GM18505 (cell line): ENCODE data around the gene CPSF3.
"Not testable (repeated sequence)": the region's sequence is repeated elsewhere in the genome, so short reads cannot be mapped to it uniquely, and the experiment has no call there.

Source experiments
- ATAC-seq: cut with Tn5 transposase; IDR thresholded peaks from one replicate; pipeline ENCODE4 v1.9.1; 2021; ENCODE audit not compliant: unreplicated experiment
- POLR2A ChIP-seq: IDR thresholded peaks from 4 replicates; pipeline ENCODE4 v1.6.1; 2011; ENCODE audit warnings: borderline replicate concordance; ENCODE audit not compliant: insufficient read depth, insufficient read length; ENCODE audit errors: extremely low read depth

The CPSF3 gene

GRCh38 chr2:9474361-9475057, 51.1 kb downstream of the CPSF3 start, which contains the start of gene IAH1:
TSS of gene IAH1 (plus strand) at chr2:9474551. CDS start at chr2:9474567, 16 bp downstream.
- TF ChIP-seq POLR2A: peak; percentile 87

DNA sequence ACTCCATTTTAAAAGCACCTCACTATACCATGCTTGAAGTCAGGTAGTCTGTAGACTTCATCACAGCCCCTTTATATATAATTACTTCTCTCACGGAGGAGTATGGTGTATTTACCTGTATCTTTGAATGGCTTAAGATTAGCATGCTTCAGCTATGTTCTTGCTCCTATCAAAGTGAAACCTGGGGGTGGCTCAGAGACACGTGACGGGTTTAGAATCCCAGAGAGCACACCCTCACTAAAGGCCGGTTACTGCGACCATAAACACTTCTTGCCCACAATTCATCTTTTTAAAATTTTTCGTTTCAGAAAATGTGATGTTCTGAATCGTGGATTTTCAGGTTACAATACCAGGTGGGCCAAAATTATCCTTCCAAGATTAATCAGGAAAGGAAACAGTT, 54.5 kb downstream of the CPSF3 start:
- no peak for ATAC-seq
- no peak for TF ChIP-seq POLR2A

More at GRCh38 chr2:9474361-9475057, 51.1 kb downstream of the CPSF3 start, which contains the start of gene IAH1:
- peak; percentile 69 for ATAC-seq

DNA sequence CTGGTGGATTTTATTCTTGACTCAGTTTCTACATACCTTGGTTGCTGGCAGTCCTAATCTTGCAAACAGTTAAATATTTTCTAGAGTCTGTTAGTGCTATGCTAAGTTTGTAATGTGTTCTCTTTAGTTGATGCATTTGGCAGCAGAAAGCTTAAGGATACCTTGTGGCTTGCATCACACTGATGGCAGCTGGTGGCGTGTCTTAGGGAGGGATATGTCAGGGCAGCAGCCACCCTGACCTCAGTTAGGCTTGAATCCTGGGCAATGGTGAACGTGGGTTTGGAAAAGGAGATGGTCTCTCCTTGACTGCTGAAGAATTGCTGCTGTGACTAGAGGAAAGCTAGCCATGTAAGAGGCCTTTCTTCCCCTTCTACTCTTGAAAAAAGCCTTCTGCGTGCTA, 55.1 kb downstream of the CPSF3 start:
- no peak for TF ChIP-seq POLR2A
- no peak for ATAC-seq

GRCh38 chr2:9480157-9480556, 56.7 kb downstream of the CPSF3 start:
- TF ChIP-seq POLR2A: no peak
- ATAC-seq: no peak

GRCh38 chr2:9483107-9483506, 59.7 kb downstream of the CPSF3 start:
- no peak for TF ChIP-seq POLR2A
- ATAC-seq: no peak

GRCh38 chr2:9484533-9484932, 61.1 kb downstream of the CPSF3 start:
- no peak for TF ChIP-seq POLR2A
- no peak for ATAC-seq

DNA sequence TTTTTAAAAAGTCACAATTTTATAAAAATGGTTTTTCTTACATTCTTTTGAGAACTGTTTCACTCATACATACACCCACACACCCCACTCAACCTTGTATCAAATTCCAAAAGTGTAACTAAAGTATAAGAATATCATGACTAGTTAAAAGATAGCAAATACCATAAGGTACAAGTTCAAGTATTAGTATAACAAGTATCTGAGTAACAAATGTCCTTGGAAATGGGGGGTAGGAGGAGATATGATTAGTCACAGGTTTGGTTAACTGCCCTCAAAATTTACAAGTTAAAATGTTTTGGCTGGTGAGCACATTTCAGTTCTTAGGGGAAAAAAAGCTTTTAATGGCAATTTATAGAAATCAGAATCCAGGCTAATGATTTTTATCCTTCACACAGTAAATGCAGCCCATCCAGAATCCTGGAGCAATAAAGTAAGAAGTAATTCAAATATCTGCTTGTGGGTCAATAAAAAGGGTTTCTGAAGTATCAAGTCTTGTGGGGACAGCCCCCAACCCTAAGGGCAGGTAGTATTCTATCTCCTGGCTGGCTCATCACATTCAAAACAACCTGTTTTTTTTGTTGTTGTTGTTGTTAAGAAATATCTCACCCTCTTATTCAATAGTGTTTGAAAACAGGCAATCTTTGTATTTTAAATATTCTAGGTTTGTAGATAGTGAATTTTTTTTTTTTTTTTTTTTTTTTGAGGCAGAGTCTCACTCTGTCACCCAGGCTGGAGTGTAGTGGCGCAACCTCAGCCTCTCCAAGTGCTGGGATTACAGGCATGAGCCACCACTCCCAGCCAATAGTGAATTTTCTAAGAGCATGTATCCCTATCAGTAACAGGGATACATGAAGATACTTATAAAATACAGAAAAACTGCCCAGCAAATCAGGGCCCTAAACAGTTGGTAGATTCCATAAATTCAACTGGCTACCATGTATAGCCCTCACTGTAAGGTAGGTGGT, 65.4 kb downstream of the CPSF3 start:
- no peak for TF ChIP-seq POLR2A
- ATAC-seq: no peak

DNA sequence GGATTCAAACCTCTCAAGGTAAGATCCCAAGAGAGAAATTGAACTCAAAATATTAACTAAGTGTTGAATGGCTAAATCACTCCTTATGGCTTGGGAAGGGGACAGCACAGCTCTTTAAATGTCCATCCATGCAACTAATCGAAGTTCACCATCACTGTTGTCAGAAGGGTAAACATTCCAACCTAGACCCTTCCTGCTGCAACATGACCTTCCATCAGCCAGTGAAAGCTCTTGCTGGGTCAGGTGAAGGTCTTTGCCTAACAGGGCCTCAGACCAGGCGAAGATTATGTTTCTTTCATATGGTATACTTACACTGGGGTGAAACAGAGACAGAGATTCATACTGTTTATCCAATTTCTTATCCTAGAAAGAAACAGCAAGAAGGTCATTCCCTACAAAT, 67.3 kb downstream of the CPSF3 start:
- no peak for ATAC-seq
- TF ChIP-seq POLR2A: no peak

GRCh38 chr2:9492927-9493326, 69.5 kb downstream of the CPSF3 start:
- no peak for ATAC-seq
- TF ChIP-seq POLR2A: no peak

GRCh38 chr2:9493478-9493877, 70.0 kb downstream of the CPSF3 start:
- ATAC-seq: no peak
- TF ChIP-seq POLR2A: no peak

GRCh38 chr2:9494081-9494480, 70.6 kb downstream of the CPSF3 start:
- no peak for TF ChIP-seq POLR2A
- ATAC-seq: no peak

GRCh38 chr2:9497017-9497416, 73.6 kb downstream of the CPSF3 start:
- ATAC-seq: no peak
- TF ChIP-seq POLR2A: no peak

DNA sequence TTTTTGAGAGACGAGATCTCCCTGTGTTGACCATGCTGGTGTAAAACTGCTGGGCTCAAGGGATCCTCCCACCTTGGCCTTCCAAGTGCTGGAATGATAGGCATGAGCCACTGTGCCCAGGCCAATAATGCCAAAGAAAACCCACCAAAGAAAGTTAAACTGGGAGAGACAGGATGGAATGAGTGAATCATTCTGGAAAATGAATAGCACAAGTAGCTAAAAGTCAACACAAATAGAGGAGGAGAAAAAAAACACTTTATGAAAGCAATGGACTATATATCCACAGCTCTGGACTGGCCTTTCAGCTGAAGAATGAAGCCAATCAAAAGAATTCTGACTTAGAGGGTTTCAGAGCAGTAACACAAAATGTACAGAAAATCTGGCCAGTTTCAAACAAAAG, 74.8 kb downstream of the CPSF3 start:
- ATAC-seq: no peak
- no peak for TF ChIP-seq POLR2A

DNA sequence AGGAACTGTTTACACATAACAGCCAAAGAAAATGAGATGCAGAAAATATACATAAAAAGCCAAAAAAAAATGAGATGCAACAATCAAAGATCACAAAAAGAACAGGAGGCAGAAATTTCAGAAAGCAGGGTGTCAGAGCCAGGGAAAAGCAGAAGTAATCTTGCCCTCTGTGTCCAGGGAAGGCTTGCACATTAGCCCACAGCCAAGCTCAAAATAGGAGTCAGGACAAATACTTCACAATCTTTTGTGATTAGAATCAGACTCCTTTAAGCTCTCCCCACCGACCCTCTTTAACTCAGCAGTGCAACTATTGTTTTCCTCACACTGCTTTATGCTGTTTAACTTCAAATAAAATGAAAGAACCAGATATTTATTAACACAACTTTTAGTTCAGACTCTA, 85.5 kb downstream of the CPSF3 start:
- no peak for TF ChIP-seq POLR2A
- ATAC-seq: no peak

GRCh38 chr2:9513946-9514345, 90.5 kb downstream of the CPSF3 start:
- ATAC-seq: not testable (repeated sequence)
